Upper lobe of left lung (tissue), 6 donors: ENCODE data around the gene FBXL19. TPM values are rescaled to one million over a fixed set of nuclear protein-coding genes. Genes with fewer than 3 reads are reported as not detected.
A peak's percentile ranks its signal among the peaks of the same experiment; 100 is the strongest.

Experiments used
- ATAC-seq, 2 donors: fragments of 200-7000 bp; cut with Tn5 transposase; one replicate each; pipeline ENCODE4 v1.9.1; 2022; ENCODE audit warnings: mild to moderate bottlenecking in 2 of 2, moderate library complexity in 2 of 2; ENCODE audit not compliant: low FRiP score in 2 of 2
- DNase-seq, 2 donors: peaks; one replicate each; pipeline ENCODE4 v3.0.0-alpha.2; 2019 to 2020
- H3K27ac ChIP-seq, 4 donors: fragments of 200-600 bp; sonication (generic); one replicate each; pipeline ENCODE4 v1.5.1; 2016 to 2019
- H3K27me3 ChIP-seq, 4 donors: fragments of 200-600 bp; sonication (generic); one replicate each; pipeline ENCODE4 v1.5.1; 2017 to 2019
- H3K36me3 ChIP-seq, 4 donors: fragments of 200-600 bp; sonication (generic); one replicate each; pipeline ENCODE4 v1.5.1; 2016 to 2019
- H3K4me1 ChIP-seq, 4 donors: fragments of 200-600 bp; sonication (generic); one replicate each; pipeline ENCODE4 v1.5.1; 2018 to 2019
- H3K4me3 ChIP-seq, 4 donors: fragments of 200-600 bp; sonication (generic); one replicate each; pipeline ENCODE4 v1.5.1; 2017 to 2019; ENCODE audit warnings: mild to moderate bottlenecking in 2 of 4, moderate library complexity in 1 of 4
- H3K9me3 ChIP-seq, 4 donors: fragments of 200-600 bp; sonication (generic); one replicate each; pipeline ENCODE4 v1.5.1; 2018 to 2019
- EP300 ChIP-seq, 4 donors: sonication (generic); formaldehyde crosslinking; IDR thresholded peaks; one replicate each; pipeline ENCODE4 v1.5.1; 2017; ENCODE audit warnings: antibody characterized with exemption in 4 of 4, control low read depth in 2 of 4
- POLR2A ChIP-seq, 4 donors: fragments of 450-650 bp; IDR thresholded peaks; one replicate each; pipeline ENCODE4 v1.5.1; 2016 to 2017; ENCODE audit warnings: antibody characterized with exemption in 4 of 4, mild to moderate bottlenecking in 2 of 4
- POLR2AphosphoS5 ChIP-seq, 2 donors: sonication (generic); formaldehyde crosslinking; IDR thresholded peaks; one replicate each; pipeline ENCODE4 v1.5.1; 2017; ENCODE audit warnings: antibody characterized with exemption in 2 of 2
- WGBS, 2 donors: methylation state at CpG; one replicate each; pipeline ENCODE4 v1.1.5; 2017 to 2018; 5-methylcytosine and 5-hydroxymethylcytosine counted together
- total RNA-seq, 6 donors: library from RNA; depleted of rRNA in 4 of 6; stranded (reverse); fragments of >200 nt in 4 of 6; gene quantifications; one replicate each; pipeline versions ENCODE4 v1.1.0 to v1.2.1, GENCODE V29; 2016 to 2021
- TF ChIP-seq, protein P1 (sequence below), 6 experiments: fragments of 450-650 bp in 4 of 6; fragments of 200-600 bp in 2 of 6; sonication (generic) in 2 of 6; IDR thresholded peaks; one replicate each; pipeline ENCODE4 v1.5.1; 2016 to 2019; ENCODE audit warnings: antibody characterized with exemption in 6 of 6
- donor health status: DM: no; HTN: no; CAD: no; lungs with moderate emphysema.
- donor health status: DM: no; HTN: yes; CAD: no; lungs with severe emphysema.

The FBXL19 gene
- total RNA-seq, 6 donors from 2014 or later: 7.3 to 40.9 (median 15.5) TPM

DNA sequence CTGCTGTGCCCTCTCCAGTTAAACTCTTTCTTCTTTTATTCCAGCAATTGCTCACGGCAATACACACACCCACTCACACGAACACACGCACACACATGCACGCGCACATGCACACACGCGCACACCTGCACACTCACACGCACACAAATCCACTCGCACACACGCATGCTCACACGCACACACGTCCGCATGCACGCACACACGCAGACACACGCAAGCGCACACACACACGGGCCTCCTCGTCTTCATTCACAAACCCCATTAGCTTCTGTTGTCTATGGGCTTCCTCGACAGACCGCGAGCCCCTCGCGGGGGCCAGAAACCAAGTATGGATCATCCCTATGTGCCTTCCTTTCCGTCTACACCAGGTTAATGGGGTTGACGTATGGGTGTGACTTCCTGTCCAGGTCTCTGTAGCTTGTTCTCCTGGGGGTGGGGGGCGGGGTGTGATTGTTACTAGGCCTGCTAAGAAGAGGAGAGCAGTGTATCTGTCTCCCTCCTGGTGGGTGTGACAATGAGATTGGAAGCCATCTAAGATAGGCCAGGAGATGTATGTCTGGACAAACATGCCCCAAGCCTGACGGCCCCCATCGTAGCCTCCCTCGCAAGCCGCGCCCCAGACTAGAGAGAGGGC is 27.6 kb upstream of the FBXL19 start:
- TF ChIP-seq, protein P1, sequence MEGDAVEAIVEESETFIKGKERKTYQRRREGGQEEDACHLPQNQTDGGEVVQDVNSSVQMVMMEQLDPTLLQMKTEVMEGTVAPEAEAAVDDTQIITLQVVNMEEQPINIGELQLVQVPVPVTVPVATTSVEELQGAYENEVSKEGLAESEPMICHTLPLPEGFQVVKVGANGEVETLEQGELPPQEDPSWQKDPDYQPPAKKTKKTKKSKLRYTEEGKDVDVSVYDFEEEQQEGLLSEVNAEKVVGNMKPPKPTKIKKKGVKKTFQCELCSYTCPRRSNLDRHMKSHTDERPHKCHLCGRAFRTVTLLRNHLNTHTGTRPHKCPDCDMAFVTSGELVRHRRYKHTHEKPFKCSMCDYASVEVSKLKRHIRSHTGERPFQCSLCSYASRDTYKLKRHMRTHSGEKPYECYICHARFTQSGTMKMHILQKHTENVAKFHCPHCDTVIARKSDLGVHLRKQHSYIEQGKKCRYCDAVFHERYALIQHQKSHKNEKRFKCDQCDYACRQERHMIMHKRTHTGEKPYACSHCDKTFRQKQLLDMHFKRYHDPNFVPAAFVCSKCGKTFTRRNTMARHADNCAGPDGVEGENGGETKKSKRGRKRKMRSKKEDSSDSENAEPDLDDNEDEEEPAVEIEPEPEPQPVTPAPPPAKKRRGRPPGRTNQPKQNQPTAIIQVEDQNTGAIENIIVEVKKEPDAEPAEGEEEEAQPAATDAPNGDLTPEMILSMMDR (IDR thresholded peaks at IDR 0.05): no peak
- TF ChIP-seq EP300 (IDR thresholded peaks at IDR 0.05) (no peak), POLR2A (IDR thresholded peaks at IDR 0.05) (no peak)
- H3K36me3 ChIP-seq: peaks cover 0 to 12% (median under 1%) of the 10 kb centered on the region in 4 donors
- no peaks in the 10 kb centered on the region for H3K9me3 ChIP-seq
- DNase-seq: peak in 1 of 2 donors; percentile 71
- H3K4me1 ChIP-seq: peaks cover 28 to 48% (median 40%) of the 10 kb centered on the region in 4 donors
- peak overlapping the region; percentile 95 to 99 (median 97) for H3K27ac ChIP-seq
- no peaks in the 10 kb centered on the region for H3K27me3 ChIP-seq
- 67 to 71% methylated on average over 26 to 32 of the region's 32 CpGs for WGBS, 2 donors
- peak overlapping the region in 3 of 4 donors; percentile 45 to 62 (median 56) for H3K4me3 ChIP-seq
- ATAC-seq: no peak

DNA sequence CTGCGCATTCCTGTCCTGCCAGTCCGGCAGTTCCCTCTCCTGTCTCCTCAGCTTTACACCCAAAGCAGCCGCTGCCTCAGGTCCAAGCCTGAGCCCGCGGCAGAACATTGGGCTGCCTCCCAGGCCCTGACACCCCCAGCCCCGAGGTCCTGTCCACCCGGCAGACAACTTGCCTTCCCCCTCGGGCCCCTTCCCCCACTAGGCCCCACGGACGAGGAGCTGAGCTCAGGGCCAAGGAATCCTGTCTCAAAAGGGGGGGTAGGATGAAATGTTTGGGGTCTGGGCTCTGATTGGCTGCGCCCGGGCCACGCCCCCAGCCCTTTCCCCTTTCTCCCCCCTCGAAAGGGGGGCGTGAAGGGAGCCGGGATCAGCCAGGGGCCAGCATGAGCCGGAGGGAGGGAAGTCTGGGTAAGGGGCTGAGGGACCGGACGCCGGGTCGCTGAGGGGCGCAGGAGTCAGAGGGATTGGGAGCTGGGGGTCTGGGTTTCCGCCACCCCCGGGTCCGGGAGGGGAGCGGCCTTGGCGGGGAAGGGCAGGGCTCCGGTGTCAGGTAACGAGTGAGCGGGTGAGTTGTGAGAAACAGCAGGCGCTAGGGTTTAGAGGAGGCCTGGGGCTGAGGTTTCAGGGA is 27.0 kb upstream of the FBXL19 start, which contains the start of gene CTF1:
TSS of gene CTF1 (plus strand) at position 354 of the 628 bp plus-strand sequence. CDS start at position 384, 30 bp downstream.
- Histone ChIP-seq H3K27ac (peak within 1 kb of the TSS; percentile 95 to 99 (median 97)), H3K9me3 (no peaks in the 10 kb centered on the region), H3K27me3 (no peaks in the 10 kb centered on the region), H3K36me3 (peaks cover 0 to 5% (median 0%) of the 10 kb centered on the region in 4 donors), H3K4me3 (peak within 1 kb of the TSS; percentile 18 to 62 (median 50)), H3K4me1 (peaks cover 28 to 53% (median 42%) of the 10 kb centered on the region in 4 donors)
- TF ChIP-seq, protein P1 (IDR thresholded peaks at IDR 0.05): peak in 1 of 6 experiments; percentile 4
- TF ChIP-seq EP300 (IDR thresholded peaks at IDR 0.05): no peak
- peak; percentile 38 to 56 for TF ChIP-seq POLR2AphosphoS5 (IDR thresholded peaks at IDR 0.05)
- peak in 2 of 4 donors; percentile 36 to 65 for TF ChIP-seq POLR2A (IDR thresholded peaks at IDR 0.05)
- WGBS, 2 donors: 15 to 18% methylated on average over 17 to 30 of the region's 31 CpGs
- ATAC-seq (peak; percentile 82 to 85), DNase-seq (peak; percentile 75 to 94)

DNA sequence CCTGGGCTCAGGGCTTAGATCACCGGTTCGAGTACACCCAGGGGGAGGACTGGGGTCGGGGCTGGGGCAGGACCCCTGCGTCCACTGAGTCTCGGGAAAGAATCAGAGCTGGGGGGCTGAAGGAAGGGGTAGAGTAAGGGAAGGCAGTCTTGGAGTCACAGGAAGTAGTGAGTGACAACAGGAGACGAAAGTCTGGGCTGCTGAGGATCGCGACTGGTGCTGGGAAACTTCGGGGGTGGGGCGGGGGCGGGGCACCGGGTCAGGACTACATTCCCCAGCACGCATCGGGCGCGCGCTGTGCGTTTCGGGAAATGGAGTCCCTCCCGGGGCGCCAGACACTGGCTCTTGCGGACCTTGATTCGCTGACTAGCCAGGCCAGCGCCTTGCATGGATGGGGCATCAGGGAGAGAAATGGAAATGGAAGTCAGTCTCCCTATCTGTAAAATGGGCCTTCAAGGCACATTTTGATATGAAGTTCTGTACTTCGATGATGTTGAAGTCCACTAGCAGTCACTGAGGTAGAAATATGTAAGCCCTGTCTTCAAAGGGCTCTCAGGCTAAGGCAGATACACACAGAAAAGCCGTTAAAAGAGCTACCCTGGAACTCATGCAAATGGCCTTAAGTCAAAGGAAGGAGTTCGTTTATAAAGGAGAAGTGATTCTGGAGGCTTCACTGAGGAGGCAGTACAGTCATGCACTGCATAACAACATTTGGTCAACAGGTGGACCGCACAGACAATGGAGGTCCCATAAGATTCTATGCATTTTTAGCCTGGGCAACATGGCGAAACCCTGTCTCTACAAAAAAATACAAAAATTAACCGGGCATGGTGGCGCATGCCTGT is 26.3 kb upstream of the FBXL19 start:
- Histone ChIP-seq H3K4me3 (peak overlapping the region; percentile 18 to 62 (median 50)), H3K27ac (peak overlapping the region; percentile 95 to 99 (median 97)), H3K4me1 (peaks cover 28 to 59% (median 47%) of the 10 kb centered on the region in 4 donors), H3K27me3 (no peaks in the 10 kb centered on the region), H3K9me3 (no peaks in the 10 kb centered on the region), H3K36me3 (no peaks in the 10 kb centered on the region)
- DNase-seq (peak; percentile 94 to 96), ATAC-seq (peak; percentile 83 to 88)
- TF ChIP-seq, protein P1 (IDR thresholded peaks at IDR 0.05): no peak
- no peak for TF ChIP-seq EP300 (IDR thresholded peaks at IDR 0.05)
- TF ChIP-seq POLR2AphosphoS5 (IDR thresholded peaks at IDR 0.05): peak; percentile 36 to 64
- peak in 2 of 4 donors; percentile 23 to 33 for TF ChIP-seq POLR2A (IDR thresholded peaks at IDR 0.05)
- 18 to 19% methylated on average over 26 to 31 of the region's 31 CpGs for WGBS, 2 donors

DNA sequence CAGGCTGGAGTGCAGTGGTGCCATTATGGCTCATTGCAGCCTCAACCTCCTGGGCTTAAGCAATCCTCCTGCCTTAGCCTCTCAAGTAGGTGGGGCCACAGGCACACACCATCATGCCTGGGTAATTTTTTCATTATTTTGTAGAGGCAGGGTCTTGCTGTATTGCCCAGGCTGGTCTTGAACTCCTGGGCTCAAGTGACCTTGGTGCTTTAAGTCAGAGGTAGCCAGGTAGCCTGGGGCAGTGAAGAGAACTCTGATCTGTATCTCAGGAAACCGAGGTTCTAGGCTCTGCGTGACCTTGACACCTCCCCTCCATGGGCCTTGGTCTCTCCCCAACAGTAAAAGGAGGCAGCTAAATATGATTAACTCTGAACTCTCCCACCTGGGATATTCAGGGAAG is 23.6 kb upstream of the FBXL19 start:
- no peak for ATAC-seq
- H3K27me3 ChIP-seq: no peaks in the 10 kb centered on the region
- TF ChIP-seq POLR2AphosphoS5 (IDR thresholded peaks at IDR 0.05) (no peak), POLR2A (IDR thresholded peaks at IDR 0.05) (no peak), EP300 (IDR thresholded peaks at IDR 0.05) (no peak)
- TF ChIP-seq, protein P1 (IDR thresholded peaks at IDR 0.05): no peak
- H3K9me3 ChIP-seq: no peaks in the 10 kb centered on the region
- 88% methylated on average over 2 of the region's 2 CpGs; no CpG with 5 or more reads in 1 of the 2 donors for WGBS, 2 donors
- H3K4me3 ChIP-seq: no peak overlapping the region
- peaks cover 30 to 62% (median 49%) of the 10 kb centered on the region in 4 donors for H3K4me1 ChIP-seq
- no peak overlapping the region for H3K27ac ChIP-seq
- no peak for DNase-seq
- no peaks in the 10 kb centered on the region for H3K36me3 ChIP-seq
